Measurements from ENCODE around the gene GLI3. TPM values are rescaled to one million over a fixed set of nuclear protein-coding genes. Genes with fewer than 3 reads are reported as not detected.
A peak's percentile ranks its signal among the peaks of the same experiment; 100 is the strongest.

Gene GLI3
- total RNA-seq, 2 donors from 2014 or later: 2.7 to 10.2 TPM

DNA sequence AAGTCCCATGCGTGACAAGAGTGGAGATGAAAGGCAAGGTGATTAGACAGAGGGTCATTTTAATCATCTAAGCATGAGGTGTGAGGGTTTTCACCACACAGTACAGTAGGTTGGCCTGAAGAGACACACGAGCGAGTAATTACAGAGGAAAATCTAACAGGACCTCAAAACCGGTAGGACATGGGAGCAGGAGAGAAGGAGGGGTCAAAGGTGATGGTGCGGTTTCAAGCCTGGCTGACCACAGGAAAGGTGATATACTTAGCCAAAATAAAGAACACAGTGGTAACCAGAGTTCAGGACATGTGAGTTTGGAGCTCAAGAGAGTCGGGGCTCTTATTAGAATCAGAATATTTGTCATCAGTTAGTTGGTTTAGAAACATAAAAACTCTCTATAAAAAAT is 20.0 kb downstream of the GLI3 start:
- Mint-ChIP-seq H3K4me3 (no peak overlapping the region), H3K36me3 (ENCODE audit: low read depth) (no peaks in the 10 kb centered on the region), H3K27ac (no peak overlapping the region), H3K9me3 (no peaks in the 10 kb centered on the region), H3K27me3 (ENCODE audit: insufficient read depth) (no peaks in the 10 kb centered on the region), H3K4me1 (peaks cover 28% of the 10 kb centered on the region)
- Histone ChIP-seq H3K4me1 (ENCODE audit: control insufficient read depth, insufficient read depth, low read length) (peaks cover 4% of the 10 kb centered on the region), H3K4me3 (ENCODE audit: low read length) (no peak overlapping the region), H3K9ac (ENCODE audit: extremely low read depth, low read length, poor library complexity, severe bottlenecking) (no peak overlapping the region), H3K27me3 (ENCODE audit: control insufficient read depth, insufficient read depth, low read length, poor library complexity, severe bottlenecking) (no peaks in the 10 kb centered on the region), H3K36me3 (ENCODE audit: control insufficient read depth, insufficient read depth, low read length) (no peaks in the 10 kb centered on the region), H3K27ac (ENCODE audit: low read depth, low read length) (peak overlapping the region; percentile 40), H3K9me3 (ENCODE audit: control insufficient read depth, low read length) (no peaks in the 10 kb centered on the region)
- TF ChIP-seq, protein P1, sequence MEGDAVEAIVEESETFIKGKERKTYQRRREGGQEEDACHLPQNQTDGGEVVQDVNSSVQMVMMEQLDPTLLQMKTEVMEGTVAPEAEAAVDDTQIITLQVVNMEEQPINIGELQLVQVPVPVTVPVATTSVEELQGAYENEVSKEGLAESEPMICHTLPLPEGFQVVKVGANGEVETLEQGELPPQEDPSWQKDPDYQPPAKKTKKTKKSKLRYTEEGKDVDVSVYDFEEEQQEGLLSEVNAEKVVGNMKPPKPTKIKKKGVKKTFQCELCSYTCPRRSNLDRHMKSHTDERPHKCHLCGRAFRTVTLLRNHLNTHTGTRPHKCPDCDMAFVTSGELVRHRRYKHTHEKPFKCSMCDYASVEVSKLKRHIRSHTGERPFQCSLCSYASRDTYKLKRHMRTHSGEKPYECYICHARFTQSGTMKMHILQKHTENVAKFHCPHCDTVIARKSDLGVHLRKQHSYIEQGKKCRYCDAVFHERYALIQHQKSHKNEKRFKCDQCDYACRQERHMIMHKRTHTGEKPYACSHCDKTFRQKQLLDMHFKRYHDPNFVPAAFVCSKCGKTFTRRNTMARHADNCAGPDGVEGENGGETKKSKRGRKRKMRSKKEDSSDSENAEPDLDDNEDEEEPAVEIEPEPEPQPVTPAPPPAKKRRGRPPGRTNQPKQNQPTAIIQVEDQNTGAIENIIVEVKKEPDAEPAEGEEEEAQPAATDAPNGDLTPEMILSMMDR (conservative IDR thresholded peaks at IDR 0.05): no peak
- WGBS, 2 experiments (ENCODE audit: insufficient coverage in 1 of 2, insufficient read length in 1 of 2): 92 to 93% methylated on average over 3 to 6 of the region's 6 CpGs
- no peak for DNase-seq

DNA sequence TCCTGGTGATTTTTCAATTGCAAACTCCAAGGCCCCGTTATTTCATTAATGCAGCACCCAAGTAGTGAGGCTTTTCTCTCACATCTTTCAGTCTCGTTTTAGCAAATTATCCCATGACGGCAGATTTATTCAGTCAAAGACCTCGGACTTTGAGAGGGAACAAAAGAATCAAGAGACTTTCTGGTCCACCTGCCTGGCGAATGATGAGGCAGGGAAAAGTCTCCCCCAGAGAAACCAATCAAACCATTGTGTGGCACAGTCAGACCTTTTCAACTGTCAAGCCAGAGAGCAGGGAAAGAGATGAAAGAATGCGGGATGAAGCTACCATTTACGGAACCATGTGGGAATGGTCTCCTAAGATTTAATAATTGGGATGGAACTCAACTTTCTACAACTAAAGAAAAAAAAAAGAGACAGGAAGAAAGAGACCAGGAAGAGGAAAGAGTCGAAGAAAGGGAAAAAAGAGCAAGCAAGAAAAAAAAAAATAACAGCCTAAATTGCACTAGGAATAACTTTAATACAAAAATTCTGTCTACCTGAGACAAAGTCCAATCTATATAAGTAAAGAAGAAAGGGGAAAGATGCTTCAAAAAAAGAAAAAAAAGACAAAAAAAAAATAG is 22.8 kb downstream of the GLI3 start:
- Histone ChIP-seq H3K4me1 (ENCODE audit: control insufficient read depth, insufficient read depth, low read length) (peaks cover 10% of the 10 kb centered on the region), H3K4me3 (ENCODE audit: low read length) (no peak overlapping the region), H3K36me3 (ENCODE audit: control insufficient read depth, insufficient read depth, low read length) (no peaks in the 10 kb centered on the region), H3K9ac (ENCODE audit: extremely low read depth, low read length, poor library complexity, severe bottlenecking) (no peak overlapping the region), H3K27me3 (ENCODE audit: control insufficient read depth, insufficient read depth, low read length, poor library complexity, severe bottlenecking) (no peaks in the 10 kb centered on the region), H3K9me3 (ENCODE audit: control insufficient read depth, low read length) (no peaks in the 10 kb centered on the region), H3K27ac (ENCODE audit: low read depth, low read length) (peak overlapping the region; percentile 95)
- 45 to 66% methylated on average over 4 to 7 of the region's 8 CpGs for WGBS, 2 experiments (ENCODE audit: insufficient coverage in 1 of 2, insufficient read length in 1 of 2)
- no peaks in the 10 kb centered on the region for H3K9me3 Mint-ChIP-seq
- no peak for DNase-seq
- H3K4me1 Mint-ChIP-seq: peaks cover 38% of the 10 kb centered on the region
- H3K4me3 Mint-ChIP-seq: no peak overlapping the region
- H3K36me3 Mint-ChIP-seq (ENCODE audit: low read depth): no peaks in the 10 kb centered on the region
- no peaks in the 10 kb centered on the region for H3K27me3 Mint-ChIP-seq (ENCODE audit: insufficient read depth)
- TF ChIP-seq, protein P1 (conservative IDR thresholded peaks at IDR 0.05): no peak
- no peak overlapping the region for H3K27ac Mint-ChIP-seq

DNA sequence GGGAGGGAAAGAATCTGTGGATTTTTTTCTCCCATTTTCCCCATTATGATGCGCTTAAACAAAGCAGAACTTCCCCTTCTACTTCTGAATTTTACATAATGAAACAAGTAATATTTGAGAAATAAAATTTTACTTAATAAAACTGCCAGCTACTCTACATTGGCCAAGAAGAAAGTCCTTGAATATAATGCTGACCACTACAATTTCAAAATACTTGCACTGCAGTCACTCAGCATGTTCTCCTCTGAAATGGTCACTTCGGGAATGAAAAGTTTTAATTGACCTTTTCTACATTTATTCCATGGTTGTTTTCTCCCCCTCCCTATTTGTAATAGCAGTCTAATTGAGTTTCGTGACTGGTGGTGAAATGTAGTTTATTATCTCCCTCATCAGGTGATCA is 23.9 kb downstream of the GLI3 start:
- Histone ChIP-seq H3K4me1 (ENCODE audit: control insufficient read depth, insufficient read depth, low read length) (peaks cover 10% of the 10 kb centered on the region), H3K9me3 (ENCODE audit: control insufficient read depth, low read length) (no peaks in the 10 kb centered on the region), H3K4me3 (ENCODE audit: low read length) (no peak overlapping the region), H3K36me3 (ENCODE audit: control insufficient read depth, insufficient read depth, low read length) (no peaks in the 10 kb centered on the region), H3K9ac (ENCODE audit: extremely low read depth, low read length, poor library complexity, severe bottlenecking) (no peak overlapping the region), H3K27me3 (ENCODE audit: control insufficient read depth, insufficient read depth, low read length, poor library complexity, severe bottlenecking) (no peaks in the 10 kb centered on the region), H3K27ac (ENCODE audit: low read depth, low read length) (peak overlapping the region; percentile 95)
- Mint-ChIP-seq H3K27me3 (ENCODE audit: insufficient read depth) (no peaks in the 10 kb centered on the region), H3K9me3 (no peaks in the 10 kb centered on the region), H3K4me3 (no peak overlapping the region), H3K36me3 (ENCODE audit: low read depth) (no peaks in the 10 kb centered on the region), H3K4me1 (peaks cover 38% of the 10 kb centered on the region), H3K27ac (no peak overlapping the region)
- WGBS, 2 experiments (ENCODE audit: insufficient coverage in 1 of 2, insufficient read length in 1 of 2): 86 to 100% methylated on average over 1 of the region's 3 CpGs
- no peak for DNase-seq
- TF ChIP-seq, protein P1 (conservative IDR thresholded peaks at IDR 0.05): no peak

Measured in endodermal cell (in vitro differentiated cells).